ENCODE measurements around the gene HOXD9. TPM values are rescaled to one million over a fixed set of nuclear protein-coding genes. Genes with fewer than 3 reads are reported as not detected.
A peak's percentile ranks its signal among the peaks of the same experiment; 100 is the strongest.

Gene HOXD9
- total and polyA plus RNA-seq, 2 of the 8 experiments (the other 6 are each of a cell fraction or from before 2014, with no cell fraction given): not detected

DNA sequence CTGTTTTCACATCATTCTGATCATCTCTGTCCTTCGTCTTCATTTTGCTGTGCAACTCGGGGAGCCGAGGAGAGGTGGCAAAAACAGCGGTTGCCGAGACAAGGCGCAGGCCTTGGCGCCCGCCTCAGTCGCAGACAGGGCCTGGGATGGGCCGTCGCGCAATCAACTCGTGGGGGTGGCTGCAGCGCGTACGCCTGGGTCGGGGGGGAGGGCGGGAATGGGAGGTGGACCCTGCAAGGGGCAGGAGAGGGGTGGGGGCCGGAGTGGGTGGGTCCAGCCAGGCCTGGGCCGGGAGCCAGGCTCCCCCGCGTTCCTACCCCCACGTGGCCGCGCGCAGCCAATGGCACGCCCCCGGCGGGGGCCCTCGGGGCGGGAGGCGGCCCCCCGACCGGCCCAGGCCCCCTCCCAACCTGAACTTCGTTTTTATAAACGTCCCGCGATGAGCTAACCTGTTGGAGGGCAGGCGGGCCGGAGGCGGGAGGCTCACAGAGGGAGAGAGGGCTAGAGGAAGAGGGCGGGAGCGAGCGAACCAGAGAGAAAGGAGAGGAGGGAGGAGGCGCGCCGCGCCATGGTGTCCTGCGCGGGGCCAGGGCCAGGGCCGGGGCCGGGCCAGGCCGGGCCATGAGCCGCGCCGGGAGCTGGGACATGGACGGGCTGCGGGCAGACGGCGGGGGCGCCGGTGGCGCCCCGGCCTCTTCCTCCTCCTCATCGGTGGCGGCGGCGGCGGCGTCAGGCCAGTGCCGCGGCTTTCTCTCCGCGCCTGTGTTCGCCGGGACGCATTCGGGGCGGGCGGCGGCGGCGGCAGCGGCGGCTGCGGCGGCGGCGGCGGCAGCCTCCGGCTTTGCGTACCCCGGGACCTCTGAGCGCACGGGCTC lies 30.0 kb upstream of the HOXD9 start, which contains the start of gene HOXD13 (continued):
- no peak for TF ChIP-seq JUN (IDR thresholded peaks at IDR 0.05; ENCODE audit: low read depth, low read length)
- TF ChIP-seq CTBP2 (IDR thresholded peaks at IDR 0.05; ENCODE audit: borderline replicate concordance, insufficient read depth, insufficient read length, low read length): peak; percentile 40
- TF ChIP-seq, protein P1, sequence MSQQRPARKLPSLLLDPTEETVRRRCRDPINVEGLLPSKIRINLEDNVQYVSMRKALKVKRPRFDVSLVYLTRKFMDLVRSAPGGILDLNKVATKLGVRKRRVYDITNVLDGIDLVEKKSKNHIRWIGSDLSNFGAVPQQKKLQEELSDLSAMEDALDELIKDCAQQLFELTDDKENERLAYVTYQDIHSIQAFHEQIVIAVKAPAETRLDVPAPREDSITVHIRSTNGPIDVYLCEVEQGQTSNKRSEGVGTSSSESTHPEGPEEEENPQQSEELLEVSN (IDR thresholded peaks at IDR 0.05): peak; percentile 35; the same call in 1 of the 2 replicates
- no peak for TF ChIP-seq CTCF (IDR thresholded peaks at IDR 0.05; ENCODE audit: control extremely low read depth in 1 of 3, insufficient read depth in 1 of 3, low read depth in 1 of 3, low read length in 3 of 3)
- no peak for TF ChIP-seq BACH1 (IDR thresholded peaks at IDR 0.05; ENCODE audit: low read length)
- no peak for TF ChIP-seq CHD2 (IDR thresholded peaks at IDR 0.05; ENCODE audit: low read length)
- no peak for TF ChIP-seq MAFK (IDR thresholded peaks at IDR 0.05; ENCODE audit: low read depth, low read length)
- peak; percentile 75 for TF ChIP-seq CREB1 (IDR thresholded peaks at IDR 0.05)
- no peak for TF ChIP-seq RFX5 (IDR thresholded peaks at IDR 0.05; ENCODE audit: borderline replicate concordance, low read depth, low read length)
- TF ChIP-seq BCL11A (IDR thresholded peaks at IDR 0.05; ENCODE audit: low read depth in 2 of 2, low read length in 2 of 2): no peak
- TF ChIP-seq SIRT6 (IDR thresholded peaks at IDR 0.05; ENCODE audit: low read length): no peak
- TF ChIP-seq, protein P2, sequence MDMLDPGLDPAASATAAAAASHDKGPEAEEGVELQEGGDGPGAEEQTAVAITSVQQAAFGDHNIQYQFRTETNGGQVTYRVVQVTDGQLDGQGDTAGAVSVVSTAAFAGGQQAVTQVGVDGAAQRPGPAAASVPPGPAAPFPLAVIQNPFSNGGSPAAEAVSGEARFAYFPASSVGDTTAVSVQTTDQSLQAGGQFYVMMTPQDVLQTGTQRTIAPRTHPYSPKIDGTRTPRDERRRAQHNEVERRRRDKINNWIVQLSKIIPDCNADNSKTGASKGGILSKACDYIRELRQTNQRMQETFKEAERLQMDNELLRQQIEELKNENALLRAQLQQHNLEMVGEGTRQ (IDR thresholded peaks at IDR 0.05; ENCODE audit: low read length): peak; percentile 64; the same call in 1 of the 2 replicates
- TF ChIP-seq YY1 (IDR thresholded peaks at IDR 0.05; ENCODE audit: low read depth, low read length): no peak
